HG02623 (cell line): ENCODE measurements around the gene ARFGEF2.
"Not testable (repeated sequence)": the region's sequence is repeated elsewhere in the genome, so short reads cannot be mapped to it uniquely, and the experiment has no call there.

Source experiments
- ATAC-seq: cut with Tn5 transposase; IDR thresholded peaks from one replicate; pipeline ENCODE4 v1.9.1; 2021; ENCODE audit warnings: moderate library complexity; ENCODE audit not compliant: unreplicated experiment

ARFGEF2 gene

GRCh38 chr20:48926821-48927220 is 5.3 kb downstream of the ARFGEF2 start:
- ATAC-seq, result no peak

- ATAC-seq, result no peak
Measured at GRCh38 chr20:48928832-48929725, 7.6 kb downstream of the ARFGEF2 start.

- no peak for ATAC-seq
Measured at GRCh38 chr20:48930035-48930434, 8.5 kb downstream of the ARFGEF2 start.

- no peak for ATAC-seq
Measured at GRCh38 chr20:48930878-48931277, 9.4 kb downstream of the ARFGEF2 start.

GRCh38 chr20:48931527-48932374 is 10.2 kb downstream of the ARFGEF2 start:
- no peak for ATAC-seq

- ATAC-seq, result no peak
Measured at GRCh38 chr20:48932375-48932941, 10.9 kb downstream of the ARFGEF2 start.

GRCh38 chr20:48933017-48933766 is 11.7 kb downstream of the ARFGEF2 start:
- ATAC-seq, result no peak

GRCh38 chr20:48934273-48934877 is 12.9 kb downstream of the ARFGEF2 start:
- ATAC-seq, result not testable (repeated sequence)

- not testable (repeated sequence) for ATAC-seq
Measured at GRCh38 chr20:48934966-48935365, 13.5 kb downstream of the ARFGEF2 start.

- not testable (repeated sequence) for ATAC-seq
Measured at GRCh38 chr20:48936178-48936577, 14.7 kb downstream of the ARFGEF2 start.

- ATAC-seq, result no peak
Measured at GRCh38 chr20:48937674-48938073, 16.2 kb downstream of the ARFGEF2 start.

GRCh38 chr20:48938670-48939069 is 17.2 kb downstream of the ARFGEF2 start:
- ATAC-seq, result no peak

- ATAC-seq, result no peak
Measured at GRCh38 chr20:48940170-48940569, 18.7 kb downstream of the ARFGEF2 start.

- ATAC-seq, result no peak
Measured at GRCh38 chr20:48941467-48941866, 20.0 kb downstream of the ARFGEF2 start.

- ATAC-seq, result no peak
Measured at GRCh38 chr20:48942730-48943129, 21.2 kb downstream of the ARFGEF2 start.

- ATAC-seq, result no peak
Measured at GRCh38 chr20:48944663-48945297, 23.3 kb downstream of the ARFGEF2 start.

- ATAC-seq, result no peak
Measured at GRCh38 chr20:48945840-48946514, 24.5 kb downstream of the ARFGEF2 start.

GRCh38 chr20:48948612-48949011 is 27.1 kb downstream of the ARFGEF2 start:
- no peak for ATAC-seq
